ENCODE data around the gene GAK. TPM values are rescaled to one million over a fixed set of nuclear protein-coding genes. Genes with fewer than 3 reads are reported as not detected.

The GAK gene
- total and polyA plus RNA-seq, 3 experiments from 2014 or later, result 82.9 to 118 (median 112) TPM

DNA sequence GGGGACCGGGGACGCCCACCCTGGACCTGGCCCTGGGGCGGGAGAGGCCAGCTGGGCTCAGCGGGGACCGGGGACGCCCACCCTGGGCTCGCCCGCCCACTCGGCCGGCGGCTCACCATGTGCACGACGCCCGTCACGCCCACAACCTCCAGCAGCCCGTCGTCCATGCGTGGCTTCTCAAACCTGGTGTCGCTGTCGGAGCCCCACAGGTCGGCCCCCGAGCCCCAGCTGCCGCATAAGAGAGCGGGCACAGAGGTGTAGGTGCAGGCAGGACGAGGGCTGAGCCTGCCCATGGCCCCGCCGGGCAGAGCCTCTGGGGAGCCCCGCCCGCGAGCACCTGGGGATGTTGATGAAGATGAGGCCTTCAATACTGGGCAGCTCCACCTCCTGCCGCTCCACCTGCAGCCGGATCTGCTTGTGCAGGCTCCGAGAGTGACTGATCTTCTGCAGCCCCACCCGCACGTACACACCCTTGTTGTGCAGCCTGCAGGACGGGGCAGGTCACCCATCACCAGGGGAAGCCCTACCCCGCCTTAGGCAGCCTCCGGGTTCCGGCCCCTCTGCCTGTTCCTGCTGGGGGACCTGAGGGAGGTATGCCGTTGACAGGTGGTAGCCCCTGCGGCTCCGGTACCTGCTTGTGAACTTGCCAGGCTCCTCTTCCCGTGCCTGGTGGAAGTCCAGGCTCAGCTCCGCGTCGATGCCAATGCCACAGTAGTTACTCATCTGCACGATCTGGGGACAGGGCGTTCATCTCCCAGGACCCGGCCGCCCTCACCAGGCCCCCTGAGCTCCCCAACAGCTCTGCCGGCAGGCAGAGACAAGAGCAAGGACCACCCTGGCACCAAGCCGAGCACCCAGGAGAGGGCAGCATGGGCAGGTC lies 29.5 kb upstream of the GAK start:
- no peak overlapping the region for H3K4me3 Mint-ChIP-seq
- H3K27me3 Mint-ChIP-seq, result no peaks in the 10 kb centered on the region

DNA sequence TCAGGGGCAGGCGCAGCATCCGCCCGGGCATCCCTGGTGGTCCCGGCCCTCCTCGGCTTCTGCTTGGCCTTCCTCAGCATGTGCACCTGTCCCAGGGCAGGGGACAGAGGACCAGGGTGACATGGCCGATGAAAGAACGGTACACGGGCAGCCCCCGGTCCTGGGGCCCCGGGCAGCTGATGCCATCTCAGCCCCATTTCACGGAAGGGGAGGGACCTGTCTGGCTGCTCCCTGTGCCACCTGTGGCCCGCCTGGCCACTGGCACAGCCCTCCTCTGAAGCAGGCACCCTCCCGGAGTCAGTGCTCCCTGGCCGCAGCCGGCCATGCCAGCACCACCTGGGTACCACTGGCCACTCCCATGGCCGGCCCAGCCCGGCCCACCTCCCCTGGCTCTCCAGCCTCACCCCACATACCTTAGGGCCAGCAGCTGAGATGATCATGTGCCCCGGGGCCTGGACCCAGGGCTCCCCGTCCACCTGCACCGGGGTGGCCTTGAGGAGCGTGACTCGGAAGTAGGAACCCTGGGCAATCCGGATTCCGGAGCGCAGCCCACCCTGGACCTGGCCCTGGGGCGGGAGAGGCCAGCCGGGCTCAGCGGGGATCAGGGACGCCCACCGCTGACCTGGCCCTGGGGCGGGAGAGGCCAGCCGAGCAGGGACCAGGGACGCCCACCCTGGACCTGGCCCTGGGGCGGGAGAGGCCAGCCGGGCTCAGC lies 28.7 kb upstream of the GAK start:
- ChIA-PET POLR2A (no interaction called here), CTCF (no interaction called here)
- H3K36me3 Mint-ChIP-seq, result peaks cover 0 to 73% (median 0%) of the 10 kb centered on the region in 3 donors
- Histone ChIP-seq H3K4me3 (ENCODE audit: low read length) (no peak overlapping the region), H3K36me3 (ENCODE audit: insufficient read depth, low read length) (no peaks in the 10 kb centered on the region), H3K9me3 (ENCODE audit: low read length) (no peaks in the 10 kb centered on the region), H3K27ac (ENCODE audit: low read depth, low read length) (no peak overlapping the region), H3K27me3 (ENCODE audit: insufficient read depth, low read length, poor library complexity, severe bottlenecking) (no peaks in the 10 kb centered on the region), H3K4me1 (ENCODE audit: insufficient read depth, low read length) (no peaks in the 10 kb centered on the region)
- H3K4me3 Mint-ChIP-seq, result no peak overlapping the region
- DNase-seq, result peak in 1 of 5 donors; percentile 46
- H3K9me3 Mint-ChIP-seq, result no peaks in the 10 kb centered on the region
- H3K27ac Mint-ChIP-seq, result no peak overlapping the region
- H3K4me1 Mint-ChIP-seq, result peaks cover 0 to 1% (median 0%) of the 10 kb centered on the region in 3 donors
- no peaks in the 10 kb centered on the region for H3K27me3 Mint-ChIP-seq

More for the DNA sequence above, 29.5 kb upstream of the GAK start:
- Histone ChIP-seq H3K4me3 (ENCODE audit: low read length) (no peak overlapping the region), H3K4me1 (ENCODE audit: insufficient read depth, low read length) (no peaks in the 10 kb centered on the region), H3K36me3 (ENCODE audit: insufficient read depth, low read length) (no peaks in the 10 kb centered on the region), H3K27me3 (ENCODE audit: insufficient read depth, low read length, poor library complexity, severe bottlenecking) (no peaks in the 10 kb centered on the region), H3K27ac (ENCODE audit: low read depth, low read length) (no peak overlapping the region), H3K9me3 (ENCODE audit: low read length) (no peaks in the 10 kb centered on the region)
- H3K36me3 Mint-ChIP-seq, result peaks cover 0 to 75% (median 0%) of the 10 kb centered on the region in 3 donors
- H3K27ac Mint-ChIP-seq, result no peak overlapping the region
- POLR2A ChIA-PET, result no interaction called here
- CTCF ChIA-PET, result no interaction called here
- no peaks in the 10 kb centered on the region for H3K9me3 Mint-ChIP-seq
- DNase-seq, result peak in 1 of 5 donors; percentile 44
- peaks cover 0 to 1% (median 0%) of the 10 kb centered on the region in 3 donors for H3K4me1 Mint-ChIP-seq

DNA sequence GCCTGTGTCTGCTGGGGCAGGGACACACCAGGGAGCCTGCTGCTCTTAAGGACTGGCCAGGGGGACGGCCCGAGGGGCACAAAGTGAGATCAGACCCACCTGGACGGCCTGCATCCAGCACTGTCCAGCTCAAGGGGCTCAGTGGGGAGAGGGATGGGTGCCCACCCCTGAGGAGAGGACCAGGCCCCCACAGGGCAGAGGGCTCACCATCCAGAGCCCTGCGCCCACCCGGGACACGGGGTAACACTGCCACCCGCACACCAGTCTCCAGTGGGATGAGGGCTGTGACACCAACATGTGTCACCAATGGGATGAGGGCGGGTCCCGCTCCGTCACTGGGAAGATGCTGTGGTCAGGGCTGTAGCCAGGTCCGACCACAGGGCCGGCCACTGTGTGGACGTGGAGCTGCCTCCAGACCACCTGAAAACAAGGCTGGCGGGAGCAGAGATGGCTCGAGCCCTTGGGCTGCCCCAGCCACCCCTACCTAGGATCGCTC lies 28.1 kb upstream of the GAK start:
- Histone ChIP-seq H3K4me3 (ENCODE audit: low read length) (no peak overlapping the region), H3K9me3 (ENCODE audit: low read length) (no peaks in the 10 kb centered on the region), H3K27ac (ENCODE audit: low read depth, low read length) (no peak overlapping the region), H3K4me1 (ENCODE audit: insufficient read depth, low read length) (no peaks in the 10 kb centered on the region), H3K36me3 (ENCODE audit: insufficient read depth, low read length) (no peaks in the 10 kb centered on the region), H3K27me3 (ENCODE audit: insufficient read depth, low read length, poor library complexity, severe bottlenecking) (no peaks in the 10 kb centered on the region)
- DNase-seq, result peak in 1 of 5 donors; percentile 26
- ChIA-PET POLR2A (no interaction called here), CTCF (no interaction called here)
- Mint-ChIP-seq H3K9me3 (no peaks in the 10 kb centered on the region), H3K36me3 (peaks cover 0 to 69% (median 0%) of the 10 kb centered on the region in 3 donors), H3K4me3 (no peak overlapping the region), H3K4me1 (peaks cover 0 to 1% (median 0%) of the 10 kb centered on the region in 3 donors), H3K27me3 (no peaks in the 10 kb centered on the region), H3K27ac (no peak overlapping the region)

DNA sequence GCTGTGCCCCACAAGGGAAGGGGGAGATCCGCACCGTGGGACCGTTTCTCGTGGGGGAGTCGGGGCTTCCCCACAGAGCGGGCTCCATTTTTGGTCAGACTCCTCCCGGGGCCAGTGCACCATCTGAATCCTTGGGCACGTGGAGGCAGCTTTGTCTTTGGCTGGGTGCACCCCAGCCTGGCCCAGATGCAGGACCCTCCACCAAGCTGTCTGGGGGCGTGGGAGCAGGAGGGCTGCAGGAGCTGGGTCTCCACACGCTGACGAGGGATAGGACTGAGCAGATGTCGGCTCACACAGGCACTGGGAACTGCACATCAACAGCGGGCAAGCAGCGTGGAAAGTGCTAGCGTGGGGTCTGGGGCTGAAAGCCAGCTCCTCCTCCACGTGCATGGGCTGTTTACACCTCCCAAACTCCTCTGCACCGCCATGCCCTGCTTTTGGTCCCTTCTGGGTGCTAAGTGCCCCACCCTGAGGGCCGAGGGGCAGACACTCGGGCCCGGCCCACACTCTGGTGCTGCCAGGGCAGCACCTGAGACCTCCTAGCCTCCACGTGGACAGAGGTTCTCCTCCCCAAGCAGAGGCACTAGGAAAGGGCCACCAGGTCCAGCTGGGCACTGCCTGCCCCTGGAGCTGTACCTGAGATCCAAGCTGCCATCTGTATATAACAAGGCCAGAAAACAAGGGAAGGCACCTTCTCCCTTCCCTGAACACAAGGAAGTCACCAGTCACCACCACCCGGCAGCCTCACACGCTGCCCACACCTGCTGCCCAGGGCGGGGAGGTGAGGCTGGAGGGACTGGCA lies 27.4 kb upstream of the GAK start:
- POLR2A ChIA-PET, result no interaction called here
- CTCF ChIA-PET, result no interaction called here
- Mint-ChIP-seq H3K27ac (no peak overlapping the region), H3K9me3 (no peaks in the 10 kb centered on the region), H3K4me3 (no peak overlapping the region), H3K36me3 (peaks cover 0 to 67% (median 0%) of the 10 kb centered on the region in 3 donors), H3K27me3 (no peaks in the 10 kb centered on the region), H3K4me1 (peaks cover 0 to 1% (median 0%) of the 10 kb centered on the region in 3 donors)
- Histone ChIP-seq H3K4me3 (ENCODE audit: low read length) (no peak overlapping the region), H3K27ac (ENCODE audit: low read depth, low read length) (no peak overlapping the region), H3K4me1 (ENCODE audit: insufficient read depth, low read length) (no peaks in the 10 kb centered on the region), H3K9me3 (ENCODE audit: low read length) (no peaks in the 10 kb centered on the region), H3K27me3 (ENCODE audit: insufficient read depth, low read length, poor library complexity, severe bottlenecking) (no peaks in the 10 kb centered on the region), H3K36me3 (ENCODE audit: insufficient read depth, low read length) (no peaks in the 10 kb centered on the region)
- peak in 1 of 5 donors; percentile 44 for DNase-seq

DNA sequence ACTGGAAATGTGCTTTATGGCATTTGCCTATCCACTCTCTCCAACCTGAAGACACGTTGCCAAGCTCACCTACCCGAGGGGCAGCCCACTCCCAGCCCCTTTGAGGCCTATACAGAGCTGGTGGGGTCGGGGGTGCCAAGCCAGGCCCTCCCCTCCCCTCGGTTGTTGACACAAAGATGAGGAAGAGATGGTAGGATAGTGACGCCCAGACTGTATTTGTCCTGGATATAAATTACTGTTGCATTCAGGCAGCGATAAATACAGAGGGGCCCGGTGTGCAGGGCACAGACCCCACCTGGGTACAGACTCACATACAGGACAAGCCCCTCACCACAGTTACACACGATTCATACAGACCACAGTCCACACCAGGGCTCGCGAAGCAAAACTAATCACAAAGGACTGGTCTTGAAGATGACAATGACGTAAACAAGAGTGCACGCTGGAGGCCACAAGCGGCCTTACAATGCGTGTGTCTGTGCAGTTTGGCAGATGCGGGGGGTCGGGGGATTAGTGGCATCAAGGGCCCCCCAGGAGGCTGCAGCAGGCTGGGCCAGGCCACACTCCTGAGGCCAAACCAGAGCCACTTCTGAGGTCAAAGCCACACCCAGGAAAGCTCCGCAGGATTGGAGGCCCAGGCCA lies 26.7 kb upstream of the GAK start:
- H3K4me3 Mint-ChIP-seq, result no peak overlapping the region
- H3K27me3 ChIP-seq (ENCODE audit: insufficient read depth, low read length, poor library complexity, severe bottlenecking), result no peaks in the 10 kb centered on the region
- no peaks in the 10 kb centered on the region for H3K27me3 Mint-ChIP-seq
- POLR2A ChIA-PET, result no interaction called here
- H3K4me3 ChIP-seq (ENCODE audit: low read length), result no peak overlapping the region
- peaks cover 0 to 65% (median 0%) of the 10 kb centered on the region in 3 donors for H3K36me3 Mint-ChIP-seq
- no peaks in the 10 kb centered on the region for H3K9me3 ChIP-seq (ENCODE audit: low read length)
- H3K4me1 Mint-ChIP-seq, result peaks cover 0 to 1% (median 0%) of the 10 kb centered on the region in 3 donors
- H3K36me3 ChIP-seq (ENCODE audit: insufficient read depth, low read length), result no peaks in the 10 kb centered on the region
- CTCF ChIA-PET, result no interaction called here
- no peaks in the 10 kb centered on the region for H3K9me3 Mint-ChIP-seq
- no peak overlapping the region for H3K27ac ChIP-seq (ENCODE audit: low read depth, low read length)
- no peaks in the 10 kb centered on the region for H3K4me1 ChIP-seq (ENCODE audit: insufficient read depth, low read length)
- H3K27ac Mint-ChIP-seq, result no peak overlapping the region
- no peak for DNase-seq

DNA sequence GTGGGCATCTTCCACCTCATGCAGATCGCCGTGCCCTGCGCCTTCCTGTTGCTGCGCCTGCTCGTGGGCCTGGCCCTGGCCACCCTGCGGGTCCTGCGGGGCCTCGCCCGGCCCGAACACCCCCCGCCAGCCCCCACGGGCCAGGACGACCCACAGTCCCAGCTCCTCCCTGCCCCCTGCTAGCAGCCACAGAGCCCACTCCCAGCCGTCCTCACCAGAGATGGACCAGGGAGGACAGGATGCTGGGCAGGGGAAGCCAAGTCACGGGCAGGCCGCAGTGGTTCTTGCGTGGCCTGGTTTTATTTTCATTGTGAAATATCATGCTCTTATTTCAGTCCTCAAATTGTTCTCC lies 26.2 kb upstream of the GAK start:
- ChIA-PET POLR2A (interaction anchor here (0.6 kb wide), 1 partner anchor 12 kb away, joined by 8 read pairs; no protein-coding TSS in a partner anchor), CTCF (no interaction called here)
- Histone ChIP-seq H3K36me3 (ENCODE audit: insufficient read depth, low read length) (no peaks in the 10 kb centered on the region), H3K9me3 (ENCODE audit: low read length) (no peaks in the 10 kb centered on the region), H3K27ac (ENCODE audit: low read depth, low read length) (no peak overlapping the region), H3K4me3 (ENCODE audit: low read length) (no peak overlapping the region), H3K4me1 (ENCODE audit: insufficient read depth, low read length) (no peaks in the 10 kb centered on the region), H3K27me3 (ENCODE audit: insufficient read depth, low read length, poor library complexity, severe bottlenecking) (no peaks in the 10 kb centered on the region)
- peaks cover 0 to 1% (median 0%) of the 10 kb centered on the region in 3 donors for H3K4me1 Mint-ChIP-seq
- H3K27ac Mint-ChIP-seq, result no peak overlapping the region
- DNase-seq, result no peak
- H3K4me3 Mint-ChIP-seq, result no peak overlapping the region
- no peaks in the 10 kb centered on the region for H3K27me3 Mint-ChIP-seq
- H3K9me3 Mint-ChIP-seq, result no peaks in the 10 kb centered on the region
- peaks cover 0 to 63% (median 0%) of the 10 kb centered on the region in 3 donors for H3K36me3 Mint-ChIP-seq

DNA sequence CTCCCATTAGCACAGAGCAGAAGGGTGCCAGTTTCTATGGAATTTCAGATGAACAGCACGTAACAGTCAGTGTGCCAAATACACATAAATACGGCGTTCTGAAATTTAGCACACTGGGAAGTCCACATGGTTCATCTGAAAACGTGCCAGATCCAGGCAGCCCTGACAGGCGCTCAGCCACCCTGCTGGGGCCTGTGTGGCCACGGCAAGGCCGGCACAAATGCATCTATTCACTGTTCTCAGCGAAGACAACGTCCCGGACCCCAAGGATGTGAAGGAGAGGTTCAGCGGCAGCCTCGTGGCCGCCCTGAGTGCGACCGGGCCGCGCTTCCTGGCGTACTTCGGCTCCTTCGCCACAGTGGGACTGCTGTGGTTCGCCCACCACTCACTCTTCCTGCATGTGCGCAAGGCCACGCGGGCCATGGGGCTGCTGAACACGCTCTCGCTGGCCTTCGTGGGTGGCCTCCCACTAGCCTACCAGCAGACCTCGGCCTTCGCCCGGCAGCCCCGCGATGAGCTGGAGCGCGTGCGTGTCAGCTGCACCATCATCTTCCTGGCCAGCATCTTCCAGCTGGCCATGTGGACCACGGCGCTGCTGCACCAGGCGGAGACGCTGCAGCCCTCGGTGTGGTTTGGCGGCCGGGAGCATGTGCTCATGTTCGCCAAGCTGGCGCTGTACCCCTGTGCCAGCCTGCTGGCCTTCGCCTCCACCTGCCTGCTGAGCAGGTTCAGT lies 25.6 kb upstream of the GAK start:
- no peak overlapping the region for H3K27ac ChIP-seq (ENCODE audit: low read depth, low read length)
- peaks cover 0 to 66% (median 0%) of the 10 kb centered on the region in 3 donors for H3K36me3 Mint-ChIP-seq
- peak in 1 of 5 donors; percentile 44 for DNase-seq
- no peaks in the 10 kb centered on the region for H3K27me3 Mint-ChIP-seq
- H3K4me3 Mint-ChIP-seq, result no peak overlapping the region
- H3K27me3 ChIP-seq (ENCODE audit: insufficient read depth, low read length, poor library complexity, severe bottlenecking), result no peaks in the 10 kb centered on the region
- no peaks in the 10 kb centered on the region for H3K9me3 ChIP-seq (ENCODE audit: low read length)
- H3K36me3 ChIP-seq (ENCODE audit: insufficient read depth, low read length), result no peaks in the 10 kb centered on the region
- H3K4me3 ChIP-seq (ENCODE audit: low read length), result no peak overlapping the region
- CTCF ChIA-PET, result no interaction called here
- peaks cover 0 to 1% (median 0%) of the 10 kb centered on the region in 3 donors for H3K4me1 Mint-ChIP-seq
- no peaks in the 10 kb centered on the region for H3K4me1 ChIP-seq (ENCODE audit: insufficient read depth, low read length)
- POLR2A ChIA-PET, result interaction anchor here (0.6 kb wide), 1 partner anchor 12 kb away, joined by 8 read pairs; no protein-coding TSS in a partner anchor
- H3K27ac Mint-ChIP-seq, result peak overlapping the region in 1 of 8 donors; percentile 80
- no peaks in the 10 kb centered on the region for H3K9me3 Mint-ChIP-seq
